Stimulated activated CD8-positive, alpha-beta memory T cell treated with anti-CD3 and anti-CD28 coated beads, Interleukin-4, amount 100 ng/mL, for 4 hours (primary cell): ENCODE data around the gene SMC1B.
"Not testable (repeated sequence)": the region's sequence is repeated elsewhere in the genome, so short reads cannot be mapped to it uniquely, and the experiment has no call there.

Source experiments
- DNase-seq, 2 donors: peaks; one replicate each; pipeline ENCODE4 v3.0.0-alpha.2; 2020; ENCODE audit warnings: low read depth in 2 of 2, low spot score in 1 of 2

SMC1B gene

GRCh38 chr22:45413368-45414211, at the start of gene SMC1B, which contains the start of gene RIBC2:
TSS of gene SMC1B (minus strand) at chr22:45413599. CDS start at chr22:45413567, 32 bp downstream.
TSS of gene RIBC2 (plus strand) at chr22:45413693. CDS start at chr22:45413887, 194 bp downstream.
- peak; percentile 46 to 56 for DNase-seq

- DNase-seq: no peak
Measured at GRCh38 chr22:45462034-45462655, 48.7 kb upstream of the SMC1B start.

GRCh38 chr22:45460288-45461109, 47.1 kb upstream of the SMC1B start:
- no peak for DNase-seq

- DNase-seq: no peak
Measured at GRCh38 chr22:45459235-45459634, 45.8 kb upstream of the SMC1B start.

- DNase-seq: no peak
Measured at GRCh38 chr22:45458532-45458931, 45.1 kb upstream of the SMC1B start.

- no peak for DNase-seq
Measured at GRCh38 chr22:45456811-45457210, 43.4 kb upstream of the SMC1B start.

- no peak for DNase-seq
Measured at GRCh38 chr22:45455621-45456020, 42.2 kb upstream of the SMC1B start.

- DNase-seq: no peak
Measured at GRCh38 chr22:45455212-45455611, 41.8 kb upstream of the SMC1B start.

- DNase-seq: no peak
Measured at GRCh38 chr22:45454275-45454674, 40.9 kb upstream of the SMC1B start.

GRCh38 chr22:45453764-45454163, 40.4 kb upstream of the SMC1B start:
- no peak for DNase-seq

GRCh38 chr22:45452565-45453379, 39.4 kb upstream of the SMC1B start:
- no peak for DNase-seq

- DNase-seq: no peak
Measured at GRCh38 chr22:45451972-45452371, 38.6 kb upstream of the SMC1B start.

GRCh38 chr22:45450921-45451651, 37.7 kb upstream of the SMC1B start:
- no peak for DNase-seq

- no peak for DNase-seq
Measured at GRCh38 chr22:45450101-45450785, 36.8 kb upstream of the SMC1B start.

GRCh38 chr22:45449442-45449841, 36.0 kb upstream of the SMC1B start:
- not testable (repeated sequence) for DNase-seq

GRCh38 chr22:45448431-45448830, 35.0 kb upstream of the SMC1B start:
- DNase-seq: no peak

GRCh38 chr22:45447596-45447995, 34.2 kb upstream of the SMC1B start:
- not testable (repeated sequence) for DNase-seq

GRCh38 chr22:45446216-45446615, 32.8 kb upstream of the SMC1B start:
- DNase-seq: no peak

GRCh38 chr22:45445031-45445710, 31.8 kb upstream of the SMC1B start:
- no peak for DNase-seq
